ENCODE results near the gene CENPC.
"Not testable (repeated sequence)": the region's sequence is repeated elsewhere in the genome, so short reads cannot be mapped to it uniquely, and the experiment has no call there.

CENPC gene

GRCh38 chr4:67550857-67551256 lies 5.6 kb upstream of the CENPC start:
- DNase-seq = no peak

GRCh38 chr4:67550451-67550850 lies 5.1 kb upstream of the CENPC start:
- no peak for DNase-seq

- peak; percentile 58 for DNase-seq
Measured at GRCh38 chr4:67549123-67549522, 3.8 kb upstream of the CENPC start.

GRCh38 chr4:67546971-67547370 lies 1.7 kb upstream of the CENPC start:
- DNase-seq = no peak

DNA sequence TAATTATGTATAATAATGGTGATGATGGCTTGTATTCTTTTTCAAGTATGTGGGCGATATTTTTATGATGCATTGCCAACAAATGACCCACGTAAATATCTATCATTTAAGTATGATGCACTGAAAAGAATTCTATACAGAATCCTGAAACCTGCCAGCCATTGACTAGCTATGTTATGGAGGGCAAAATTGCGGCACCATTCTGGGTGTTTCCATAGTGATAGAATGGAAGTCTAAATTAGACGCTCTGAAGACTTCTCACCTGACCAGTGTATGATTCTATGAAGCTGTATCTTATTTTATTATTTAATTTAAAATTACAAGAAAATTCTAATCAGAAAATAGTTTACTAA lies 677 bp upstream of the CENPC start:
- no peak for DNase-seq

DNA sequence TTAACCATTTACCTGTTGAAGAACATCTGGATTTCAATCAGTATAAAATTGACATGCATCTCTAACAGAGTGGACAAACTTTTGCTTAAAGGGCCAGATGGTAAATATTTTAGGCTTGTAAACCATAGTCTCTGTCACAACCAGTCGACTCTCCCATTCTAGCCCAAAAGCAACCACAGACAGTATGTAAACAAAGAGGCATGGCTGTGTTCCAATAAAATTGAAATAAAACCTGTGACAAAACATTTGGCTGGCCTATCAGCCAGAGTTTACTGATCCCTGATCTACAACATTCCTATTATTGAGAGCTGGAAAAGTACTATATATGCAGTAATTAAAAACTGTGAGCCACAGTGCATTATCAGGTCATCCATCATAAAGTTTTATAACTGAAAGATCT lies 3.2 kb downstream of the CENPC start:
- no peak for DNase-seq

GRCh38 chr4:67539830-67540229 lies 5.5 kb downstream of the CENPC start:
- DNase-seq = no peak

GRCh38 chr4:67535280-67535840 lies 9.9 kb downstream of the CENPC start:
- DNase-seq = no peak

DNA sequence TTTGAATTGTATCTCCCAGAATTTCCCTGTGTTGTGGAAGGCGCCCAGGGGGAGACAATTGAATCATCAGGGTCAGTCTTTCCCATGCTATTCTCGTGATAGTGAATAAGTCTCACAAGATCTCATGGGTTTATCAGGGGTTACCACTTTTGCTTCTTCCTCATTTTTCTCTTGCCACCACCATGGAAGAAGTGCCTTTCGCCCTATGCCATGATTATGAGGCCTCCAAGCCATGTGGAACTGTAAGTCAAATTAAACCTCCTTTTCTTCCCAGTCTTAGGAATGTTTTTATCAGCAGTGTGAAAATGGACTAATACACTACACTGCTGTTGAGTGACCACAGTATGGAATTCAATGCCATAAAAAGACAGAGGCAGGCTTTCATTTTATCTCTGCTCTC lies 12.2 kb downstream of the CENPC start:
- DNase-seq = no peak

DNA sequence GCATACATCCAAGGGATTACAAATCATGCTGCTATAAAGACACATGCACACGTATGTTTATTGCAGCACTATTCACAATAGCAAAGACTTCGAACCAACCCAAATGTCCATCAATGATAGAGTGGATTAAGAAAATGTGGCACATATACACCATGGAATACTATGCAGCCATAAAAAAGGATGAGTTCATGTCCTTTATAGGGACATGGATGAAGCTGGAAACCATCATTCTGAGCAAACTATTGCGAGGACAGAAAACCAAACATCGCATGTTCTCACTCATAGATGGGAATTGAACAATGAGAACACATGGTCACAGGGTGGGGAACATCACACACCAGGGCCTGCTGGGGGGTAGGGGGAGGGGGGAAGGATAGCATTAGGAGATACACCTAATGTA lies 12.9 kb downstream of the CENPC start:
- DNase-seq = not testable (repeated sequence)

DNA sequence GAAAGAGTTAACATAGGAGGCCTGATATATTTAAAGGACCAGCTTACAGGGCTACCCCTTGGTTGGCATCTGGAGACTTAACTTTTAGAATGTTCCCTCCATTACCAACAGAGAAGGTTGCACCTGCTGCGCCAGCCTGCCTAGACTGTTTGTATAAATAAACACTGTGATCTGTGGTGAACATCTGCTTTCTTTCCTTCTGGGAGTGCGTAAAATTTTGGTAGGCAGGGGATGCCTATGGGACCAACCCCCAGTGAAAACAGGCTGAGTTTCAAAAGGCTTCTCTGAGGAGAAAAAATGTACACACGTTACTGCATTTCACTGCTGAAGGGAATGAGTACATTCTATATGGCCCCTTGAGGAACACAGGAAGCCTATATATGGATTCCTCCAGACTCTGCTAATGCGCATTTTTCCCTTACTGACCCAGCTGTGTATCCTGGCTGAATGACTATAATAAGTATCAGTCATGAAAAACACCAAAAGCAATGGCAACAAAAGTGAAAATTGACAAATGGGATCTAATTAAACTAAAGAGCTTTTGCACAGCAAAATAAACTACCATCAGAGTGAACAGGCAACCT lies 13.8 kb downstream of the CENPC start:
- no peak for DNase-seq

DNA sequence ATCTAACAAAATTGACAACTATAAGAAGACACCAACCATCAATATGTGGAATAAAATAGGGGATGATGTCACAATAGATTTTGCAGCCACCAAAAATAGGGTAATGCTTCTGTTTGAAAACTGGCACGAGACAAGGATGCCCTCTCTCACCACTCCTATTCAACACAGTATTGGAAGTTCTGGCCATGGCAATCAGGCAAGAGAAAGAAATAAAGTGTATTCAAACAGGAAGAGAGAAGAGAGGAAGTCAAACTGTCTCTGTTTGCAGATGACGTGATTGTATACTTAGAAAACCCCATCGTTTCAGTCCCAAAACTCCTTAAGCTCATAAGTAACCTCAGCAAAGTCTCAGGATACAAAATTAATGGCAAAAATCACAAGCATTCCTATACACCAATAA lies 21.2 kb downstream of the CENPC start:
- not testable (repeated sequence) for DNase-seq

- peak; percentile 30 for DNase-seq
Measured at GRCh38 chr4:67522851-67523671, 22.2 kb downstream of the CENPC start.

DNA sequence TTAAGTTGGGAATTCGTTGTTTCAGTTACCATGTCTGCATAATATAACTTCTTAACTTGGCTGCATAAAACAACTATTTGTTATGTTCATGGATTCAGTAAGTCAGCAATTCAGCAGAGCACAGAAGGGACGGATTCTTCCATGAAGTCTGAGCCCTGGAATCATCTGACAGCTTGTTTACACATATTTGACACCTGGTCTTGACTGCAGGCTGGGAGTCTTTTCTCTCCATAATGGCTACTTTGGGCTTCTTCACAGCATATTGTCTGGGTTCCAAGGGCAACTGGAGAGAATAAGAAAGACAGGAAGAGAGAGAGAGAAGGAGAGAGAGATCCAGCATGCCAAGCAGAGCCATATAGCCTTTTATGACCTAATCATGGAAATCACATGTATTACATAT lies 23.1 kb downstream of the CENPC start:
- DNase-seq = no peak

GRCh38 chr4:67521506-67521905 lies 23.8 kb downstream of the CENPC start:
- no peak for DNase-seq

DNA sequence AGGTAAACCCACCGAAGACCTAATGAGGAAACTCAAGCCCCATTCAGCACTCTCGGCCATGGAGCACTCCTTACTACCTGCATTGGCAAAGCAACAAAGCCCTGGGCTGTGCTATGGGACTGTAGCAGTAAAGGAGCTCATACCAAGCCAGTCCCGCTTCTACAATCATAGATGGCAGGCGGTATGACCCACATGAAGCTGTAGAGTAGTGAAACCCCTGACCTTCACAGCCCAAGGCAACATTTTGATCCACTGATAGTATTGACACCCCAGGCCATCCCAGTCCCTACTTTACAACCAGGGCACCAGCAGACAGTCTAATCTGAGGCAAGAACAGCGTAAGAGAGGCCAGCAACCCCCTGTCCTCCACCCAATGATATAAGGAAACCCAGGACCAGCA lies 25.2 kb downstream of the CENPC start:
- no peak for DNase-seq

DNA sequence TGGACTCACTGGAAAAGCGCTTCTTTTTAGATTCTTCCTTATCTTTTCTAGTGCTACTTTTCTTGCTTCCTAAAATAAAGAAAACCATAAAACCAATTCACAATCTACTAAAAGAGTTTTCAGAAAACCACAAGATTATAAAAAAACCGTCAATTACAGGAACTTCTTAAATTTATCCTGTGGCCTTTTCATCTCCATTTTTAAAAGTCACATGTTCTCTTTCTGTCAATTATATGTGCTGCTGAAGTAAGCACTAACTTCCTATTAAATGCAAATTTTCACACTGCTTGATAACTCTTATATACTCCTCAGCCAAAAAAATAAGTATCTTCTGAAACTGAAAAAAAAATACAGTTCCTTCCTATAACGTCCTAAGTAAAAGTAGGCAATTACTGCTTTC lies 32.8 kb downstream of the CENPC start:
- DNase-seq = no peak

DNA sequence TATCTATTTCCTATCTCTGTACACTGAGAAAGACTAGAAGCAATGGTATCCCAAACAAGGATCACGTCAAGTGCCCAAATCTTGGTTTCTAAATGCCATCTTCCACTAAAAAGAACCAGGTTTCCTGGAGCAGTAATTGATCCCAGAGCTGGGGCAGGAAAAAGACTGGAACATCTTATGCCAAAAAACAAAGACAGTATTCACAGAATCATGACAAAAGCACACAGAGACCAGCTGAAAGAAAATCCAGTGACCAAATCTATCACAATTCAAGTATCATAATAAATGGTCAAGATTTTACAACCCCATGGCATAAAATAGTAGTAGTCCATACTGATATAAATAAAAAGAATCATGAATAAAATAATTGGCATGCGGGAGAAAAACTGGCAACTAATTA lies 44.9 kb downstream of the CENPC start:
- DNase-seq = no peak

DNA sequence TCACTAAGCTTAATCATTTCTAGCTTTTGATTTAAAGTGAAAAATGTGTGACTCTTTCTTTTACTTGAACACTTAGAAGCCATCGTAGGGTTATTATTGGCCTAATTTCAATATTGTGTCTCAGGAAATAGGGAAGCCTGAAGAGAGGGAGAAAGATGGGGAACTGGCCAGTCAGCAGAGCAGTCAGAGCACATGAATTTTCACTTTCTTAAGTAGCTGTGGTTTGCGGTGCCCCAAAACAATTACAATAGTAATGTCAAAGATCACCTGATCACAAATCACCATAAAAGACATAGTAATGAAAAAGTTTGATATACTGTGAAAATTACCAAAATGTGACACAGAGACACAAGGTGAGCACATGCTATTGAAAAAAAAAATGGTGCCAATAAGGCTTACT lies 45.5 kb downstream of the CENPC start:
- no peak for DNase-seq

- DNase-seq = no peak
Measured at GRCh38 chr4:67483868-67484602, 61.3 kb downstream of the CENPC start.

DNA sequence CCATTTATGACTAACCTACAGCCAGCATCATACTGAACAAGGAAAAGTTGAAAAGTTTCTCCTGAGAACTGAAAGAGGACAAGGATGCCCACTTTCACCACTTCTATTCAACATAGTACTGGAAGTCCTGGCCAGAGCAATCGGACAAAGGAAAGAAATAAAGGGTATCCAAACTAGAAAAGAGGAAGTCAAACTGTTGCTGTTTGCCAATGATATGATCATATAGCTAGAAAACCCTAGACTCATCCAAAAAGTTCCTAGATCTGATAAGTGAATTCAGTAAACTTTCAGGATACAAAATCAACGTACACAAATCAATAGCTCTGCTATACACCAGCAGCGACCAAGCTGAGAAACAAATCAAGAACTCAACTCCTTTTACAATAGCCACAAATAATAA lies 64.5 kb downstream of the CENPC start:
- no peak for DNase-seq

- no peak for DNase-seq
Measured at GRCh38 chr4:67475155-67475554, 70.1 kb downstream of the CENPC start.

DNA sequence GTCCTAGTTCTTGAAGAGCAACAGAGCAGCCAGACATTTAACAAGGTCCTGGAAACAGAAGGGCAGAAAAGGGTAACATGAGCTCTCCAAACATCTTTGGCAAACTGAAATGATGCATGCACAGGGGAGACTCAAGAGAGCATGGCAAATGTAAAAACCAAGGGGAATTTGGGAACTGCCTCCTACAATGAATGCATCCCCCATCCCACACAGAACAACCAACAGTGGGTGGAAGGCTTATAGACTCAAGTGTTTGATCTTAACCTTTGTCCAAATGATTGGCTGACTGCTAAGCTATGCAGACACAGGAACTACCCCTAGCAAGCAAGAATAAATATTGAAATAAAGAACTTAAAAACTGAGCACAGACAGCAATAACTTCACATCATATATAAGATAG lies 74.4 kb downstream of the CENPC start:
- DNase-seq = no peak

DNA sequence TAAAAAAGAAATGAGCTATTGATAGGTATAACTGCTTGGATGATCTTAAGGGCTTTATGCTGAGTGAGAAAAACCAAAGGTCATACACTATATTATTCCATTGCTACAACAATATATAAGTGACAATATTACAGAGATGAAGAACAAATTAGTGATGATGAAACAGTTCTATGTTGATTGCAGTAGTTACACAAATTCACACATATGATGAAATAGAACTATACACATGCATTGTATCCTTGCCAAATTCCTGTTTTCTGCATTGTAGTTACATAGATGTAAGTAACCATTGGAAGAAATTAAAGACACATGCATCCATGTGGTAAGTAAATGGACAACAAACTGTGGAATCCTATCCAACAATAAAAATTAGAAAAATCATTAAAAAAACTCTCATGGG lies 76.5 kb downstream of the CENPC start:
- DNase-seq = no peak
